ENCODE data around the gene LRSAM1.

The LRSAM1 gene

GRCh38 chr9:127535396-127535795, 84.1 kb downstream of the LRSAM1 start:
- no peak for DNase-seq (ENCODE audit: low spot score)

- no peak for DNase-seq (ENCODE audit: low spot score)
These were observed 84.5 kb downstream of the LRSAM1 start for GRCh38 chr9:127535834-127536233.

- DNase-seq (ENCODE audit: low spot score): no peak
These were observed 85.2 kb downstream of the LRSAM1 start for GRCh38 chr9:127536499-127536898.

- no peak for DNase-seq (ENCODE audit: low spot score)
These were observed 85.7 kb downstream of the LRSAM1 start for GRCh38 chr9:127537014-127537413.

GRCh38 chr9:127537792-127538191, 86.5 kb downstream of the LRSAM1 start:
- no peak for DNase-seq (ENCODE audit: low spot score)

GRCh38 chr9:127538849-127539258, 87.5 kb downstream of the LRSAM1 start:
- no peak for DNase-seq (ENCODE audit: low spot score)

GRCh38 chr9:127539259-127539981, 88.1 kb downstream of the LRSAM1 start:
- DNase-seq (ENCODE audit: low spot score): no peak

GRCh38 chr9:127539982-127540663, 88.8 kb downstream of the LRSAM1 start:
- DNase-seq (ENCODE audit: low spot score): no peak

GRCh38 chr9:127540664-127541041, 89.3 kb downstream of the LRSAM1 start:
- DNase-seq (ENCODE audit: low spot score): no peak

- no peak for DNase-seq (ENCODE audit: low spot score)
These were observed 89.9 kb downstream of the LRSAM1 start for GRCh38 chr9:127541176-127541575.

- DNase-seq (ENCODE audit: low spot score): no peak
These were observed 90.6 kb downstream of the LRSAM1 start for GRCh38 chr9:127541865-127542264.

GRCh38 chr9:127543221-127543620, 91.9 kb downstream of the LRSAM1 start:
- no peak for DNase-seq (ENCODE audit: low spot score)

GRCh38 chr9:127543973-127544533, 92.7 kb downstream of the LRSAM1 start:
- DNase-seq (ENCODE audit: low spot score): no peak

- DNase-seq (ENCODE audit: low spot score): no peak
These were observed 94.2 kb downstream of the LRSAM1 start for GRCh38 chr9:127545196-127546124.

GRCh38 chr9:127546125-127546832, 95.0 kb downstream of the LRSAM1 start:
- DNase-seq (ENCODE audit: low spot score): no peak

GRCh38 chr9:127548352-127548881, 97.1 kb downstream of the LRSAM1 start:
- DNase-seq (ENCODE audit: low spot score): no peak

GRCh38 chr9:127549218-127549617, 97.9 kb downstream of the LRSAM1 start:
- no peak for DNase-seq (ENCODE audit: low spot score)

GRCh38 chr9:127549751-127550150, 98.4 kb downstream of the LRSAM1 start:
- DNase-seq (ENCODE audit: low spot score): no peak

- no peak for DNase-seq (ENCODE audit: low spot score)
These were observed 99.0 kb downstream of the LRSAM1 start for GRCh38 chr9:127550282-127550681.

GRCh38 chr9:127550751-127551150, 99.4 kb downstream of the LRSAM1 start:
- DNase-seq (ENCODE audit: low spot score): no peak

Data from NAMALWA (cell line).